Measurements from ENCODE around the gene PAM16.

Gene PAM16

DNA sequence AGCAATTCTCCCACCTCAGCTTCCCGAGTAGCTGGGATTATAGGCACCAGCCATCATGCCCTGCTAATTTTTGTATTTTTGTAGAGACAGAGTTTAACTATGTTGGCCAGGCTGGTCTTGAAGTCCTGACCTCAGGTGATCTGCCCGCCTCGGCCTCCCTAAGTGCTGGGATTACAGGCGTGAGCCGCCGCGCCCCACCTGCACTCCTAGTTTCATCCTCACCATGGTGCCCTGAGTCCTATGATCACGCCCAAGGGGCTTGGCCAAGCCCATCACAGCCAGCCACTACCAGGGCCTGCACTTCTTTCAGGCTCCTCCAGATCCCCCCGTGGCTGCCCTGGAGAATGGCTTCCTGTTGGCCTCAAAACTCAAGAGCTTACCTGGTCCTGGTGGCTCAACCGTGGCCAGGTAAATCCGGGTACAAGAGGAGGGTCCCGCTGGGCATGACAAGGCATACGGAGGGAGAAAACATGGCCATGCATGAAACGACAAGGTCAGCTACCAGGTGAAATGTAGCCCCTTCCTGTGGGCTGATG, 57.9 kb downstream of the PAM16 start:
- no peak for DNase-seq

DNA sequence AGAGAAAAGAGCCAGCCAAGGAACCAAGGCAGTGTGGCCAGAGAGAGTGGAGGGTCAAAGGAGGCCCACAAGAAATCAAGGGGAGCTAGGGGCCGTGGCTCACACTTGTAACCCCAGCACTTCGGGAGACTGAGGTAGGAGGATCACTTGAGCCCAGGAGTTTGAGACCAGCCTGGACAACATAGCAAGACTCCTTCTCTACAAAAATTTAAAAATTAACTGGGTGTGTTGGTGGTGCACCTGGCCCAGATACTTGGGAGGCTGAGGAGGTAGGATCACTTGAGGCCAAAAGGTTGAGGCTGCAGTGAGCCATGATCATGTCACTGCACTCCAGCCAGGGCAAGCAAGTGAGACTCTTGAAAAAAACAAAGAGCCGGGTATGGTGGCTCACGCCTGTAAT, 59.4 kb downstream of the PAM16 start:
- no peak for DNase-seq
